ENCODE results near the gene ST6GAL1. TPM values are rescaled to one million over a fixed set of nuclear protein-coding genes. Genes with fewer than 3 reads are reported as not detected.

ST6GAL1 gene
- total RNA-seq, 4 donors from 2014 or later: 51.3 to 113 (median 65.5) TPM

DNA sequence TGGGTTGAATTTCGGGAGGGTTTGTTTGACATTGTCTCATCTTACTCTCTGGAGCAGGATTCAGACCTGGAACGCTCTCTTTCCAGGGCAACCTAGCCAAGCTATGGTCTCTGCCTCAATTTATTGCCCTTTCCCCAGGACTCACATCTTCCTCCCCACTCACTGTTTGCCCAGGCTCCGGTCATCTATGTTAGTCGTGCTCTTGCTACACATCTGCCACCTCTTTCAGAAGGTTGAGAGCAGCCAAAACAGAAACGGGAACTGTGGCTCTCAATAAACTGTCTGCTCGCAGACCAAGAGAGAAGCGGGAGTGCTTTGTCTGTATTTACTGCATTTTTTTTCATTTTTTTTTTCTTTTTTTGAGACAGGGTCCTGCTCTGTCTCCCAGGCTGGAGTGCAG is 81.6 kb downstream of the ST6GAL1 start:
- TF ChIP-seq, protein P1, sequence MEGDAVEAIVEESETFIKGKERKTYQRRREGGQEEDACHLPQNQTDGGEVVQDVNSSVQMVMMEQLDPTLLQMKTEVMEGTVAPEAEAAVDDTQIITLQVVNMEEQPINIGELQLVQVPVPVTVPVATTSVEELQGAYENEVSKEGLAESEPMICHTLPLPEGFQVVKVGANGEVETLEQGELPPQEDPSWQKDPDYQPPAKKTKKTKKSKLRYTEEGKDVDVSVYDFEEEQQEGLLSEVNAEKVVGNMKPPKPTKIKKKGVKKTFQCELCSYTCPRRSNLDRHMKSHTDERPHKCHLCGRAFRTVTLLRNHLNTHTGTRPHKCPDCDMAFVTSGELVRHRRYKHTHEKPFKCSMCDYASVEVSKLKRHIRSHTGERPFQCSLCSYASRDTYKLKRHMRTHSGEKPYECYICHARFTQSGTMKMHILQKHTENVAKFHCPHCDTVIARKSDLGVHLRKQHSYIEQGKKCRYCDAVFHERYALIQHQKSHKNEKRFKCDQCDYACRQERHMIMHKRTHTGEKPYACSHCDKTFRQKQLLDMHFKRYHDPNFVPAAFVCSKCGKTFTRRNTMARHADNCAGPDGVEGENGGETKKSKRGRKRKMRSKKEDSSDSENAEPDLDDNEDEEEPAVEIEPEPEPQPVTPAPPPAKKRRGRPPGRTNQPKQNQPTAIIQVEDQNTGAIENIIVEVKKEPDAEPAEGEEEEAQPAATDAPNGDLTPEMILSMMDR (IDR thresholded peaks at IDR 0.05): no peak
- ATAC-seq (ENCODE audit: low FRiP score) (no peak), DNase-seq (ENCODE audit: low spot score) (no peak)

DNA sequence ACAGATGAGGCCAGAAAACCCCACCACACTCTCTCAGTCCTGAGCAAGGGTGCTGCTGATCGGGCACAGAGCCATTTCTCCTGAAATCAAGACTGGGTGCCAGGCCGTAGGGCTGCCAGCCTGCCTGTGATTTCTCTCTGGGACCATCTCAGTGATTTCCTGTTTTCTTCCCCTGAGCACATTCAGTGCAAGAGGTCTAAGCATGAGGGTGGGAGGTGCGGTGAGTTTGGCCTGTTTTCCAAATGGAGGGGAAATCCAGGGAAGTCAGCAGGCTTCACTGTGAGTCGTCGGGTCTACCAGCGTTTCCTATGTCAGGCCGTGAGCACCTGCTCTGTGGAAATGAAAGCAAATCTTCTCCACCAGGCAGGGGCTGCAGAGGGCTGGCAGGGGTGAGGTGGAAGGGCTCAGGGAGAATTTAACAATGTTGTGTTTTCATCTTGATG is 82.3 kb downstream of the ST6GAL1 start:
- DNase-seq (ENCODE audit: low spot score) (no peak), ATAC-seq (ENCODE audit: low FRiP score) (peak; percentile 61)

DNA sequence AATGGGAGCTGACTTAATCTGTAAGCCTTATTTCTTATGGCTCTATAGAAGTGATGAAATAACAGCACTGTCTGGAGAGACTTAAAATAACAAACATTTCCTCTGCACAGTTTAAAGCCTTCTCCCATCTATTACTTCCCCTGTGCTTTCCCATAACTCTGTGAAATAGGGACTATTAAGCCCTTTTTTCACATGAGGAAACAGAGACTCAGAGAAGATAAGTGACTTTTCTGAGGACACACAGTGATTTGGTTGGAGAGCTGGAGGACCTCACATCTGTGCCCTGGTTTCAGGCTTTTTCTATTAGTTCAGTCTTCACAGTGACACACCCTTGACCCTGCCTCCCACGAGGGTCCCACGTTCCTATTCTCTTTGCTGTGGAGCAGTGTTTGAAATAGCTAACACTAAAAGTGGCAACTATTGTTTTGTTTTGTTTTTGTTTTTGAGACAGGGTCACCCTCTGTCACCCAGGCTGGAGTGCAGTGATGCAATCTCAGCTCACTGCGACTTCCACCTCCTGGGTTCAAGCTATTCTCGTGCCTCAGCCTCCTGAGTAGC is 82.9 kb downstream of the ST6GAL1 start:
- TF ChIP-seq, protein P1 (IDR thresholded peaks at IDR 0.05): no peak
- no peak for ATAC-seq (ENCODE audit: low FRiP score)
- DNase-seq (ENCODE audit: low spot score): no peak

More for the DNA sequence above, 82.3 kb downstream of the ST6GAL1 start:
- TF ChIP-seq, protein P1 (IDR thresholded peaks at IDR 0.05): no peak

DNA sequence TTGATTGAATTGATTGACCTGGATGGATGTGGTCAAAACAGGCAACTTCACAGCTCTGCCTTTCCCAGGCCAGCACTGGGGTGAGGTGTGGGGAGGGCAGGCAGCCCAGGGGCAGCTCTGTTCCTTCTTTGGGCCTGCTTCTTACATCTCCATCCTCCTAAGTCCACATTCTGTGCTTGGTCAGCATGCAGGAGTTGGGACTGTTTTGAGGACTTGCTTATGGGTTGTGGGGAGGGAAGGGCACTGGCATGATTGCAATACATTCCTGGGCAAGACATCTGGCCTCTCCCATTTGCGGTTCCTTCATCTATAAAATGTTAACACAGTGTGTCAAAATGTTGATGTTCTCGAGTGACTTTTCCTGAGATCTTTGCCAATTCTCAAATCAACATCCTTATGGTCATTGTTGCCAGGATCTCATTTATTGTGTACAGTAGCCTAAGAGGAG is 84.1 kb downstream of the ST6GAL1 start:
- DNase-seq (ENCODE audit: low spot score) (no peak), ATAC-seq (ENCODE audit: low FRiP score) (no peak)
- TF ChIP-seq, protein P1 (IDR thresholded peaks at IDR 0.05): no peak

- DNase-seq (ENCODE audit: low spot score) (no peak), ATAC-seq (ENCODE audit: low FRiP score) (no peak)
- TF ChIP-seq, protein P1 (IDR thresholded peaks at IDR 0.05): no peak
These were observed 85.7 kb downstream of the ST6GAL1 start for GRCh38 chr3:187015903-187016638.

- DNase-seq (ENCODE audit: low spot score) (no peak), ATAC-seq (ENCODE audit: low FRiP score) (peak; percentile 65)
- TF ChIP-seq, protein P1 (IDR thresholded peaks at IDR 0.05): no peak
These were observed 86.5 kb downstream of the ST6GAL1 start for GRCh38 chr3:187016639-187017345.
